ENCODE results near the gene DROSHA.

DROSHA gene

GRCh38 chr5:31469886-31470285 lies 62.0 kb downstream of the DROSHA start:
- no peak for ATAC-seq (replicated peaks)
- H3K27ac Mint-ChIP-seq = no peak overlapping the region
- no peaks in the 10 kb centered on the region for H3K9me3 Mint-ChIP-seq
- H3K4me3 Mint-ChIP-seq = no peak overlapping the region
- DNase-seq = no peak
- H3K27me3 Mint-ChIP-seq = no peaks in the 10 kb centered on the region
- H3K36me3 Mint-ChIP-seq = peaks cover 28 to 53% of the 10 kb centered on the region in 2 donors
- H3K4me1 Mint-ChIP-seq = no peaks in the 10 kb centered on the region

DNA sequence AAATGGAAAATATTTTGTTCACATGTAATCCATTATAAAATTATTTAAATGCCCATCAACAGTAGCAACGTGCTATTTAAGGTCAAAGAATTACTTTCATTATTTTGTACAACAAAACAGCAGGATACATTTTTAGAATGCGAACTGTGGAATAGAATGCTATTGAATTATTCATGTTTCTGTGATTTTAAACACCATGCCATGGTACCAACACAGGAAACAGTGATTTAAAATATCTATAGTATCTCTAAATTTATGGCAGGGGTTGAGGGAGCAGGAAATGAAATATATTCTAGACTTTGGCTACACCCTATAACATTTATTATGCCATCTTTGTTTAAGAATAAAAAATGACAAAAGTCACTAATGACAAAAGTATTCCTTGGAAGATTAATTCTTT lies 62.4 kb downstream of the DROSHA start:
- Mint-ChIP-seq H3K27ac (no peak overlapping the region), H3K27me3 (no peaks in the 10 kb centered on the region), H3K9me3 (no peaks in the 10 kb centered on the region), H3K36me3 (peaks cover 31 to 52% of the 10 kb centered on the region in 2 donors), H3K4me1 (no peaks in the 10 kb centered on the region), H3K4me3 (no peak overlapping the region)
- no peak for DNase-seq
- no peak for ATAC-seq (replicated peaks)

GRCh38 chr5:31465291-31465690 lies 66.6 kb downstream of the DROSHA start:
- Mint-ChIP-seq H3K9me3 (peaks cover 6% of the 10 kb centered on the region in 2 donors), H3K4me1 (no peaks in the 10 kb centered on the region), H3K36me3 (peaks cover 51 to 74% of the 10 kb centered on the region in 2 donors), H3K27me3 (no peaks in the 10 kb centered on the region), H3K27ac (no peak overlapping the region), H3K4me3 (no peak overlapping the region)
- ATAC-seq (replicated peaks) (no peak), DNase-seq (no peak)

- Mint-ChIP-seq H3K27ac (no peak overlapping the region), H3K4me1 (peaks cover 0 to 8% of the 10 kb centered on the region in 2 donors), H3K4me3 (no peak overlapping the region), H3K9me3 (peaks cover 9 to 15% of the 10 kb centered on the region in 2 donors), H3K27me3 (no peaks in the 10 kb centered on the region), H3K36me3 (peaks cover 56 to 81% of the 10 kb centered on the region in 2 donors)
- DNase-seq (no peak), ATAC-seq (replicated peaks) (no peak)
Observed at GRCh38 chr5:31464081-31464480, 67.8 kb downstream of the DROSHA start.

DNA sequence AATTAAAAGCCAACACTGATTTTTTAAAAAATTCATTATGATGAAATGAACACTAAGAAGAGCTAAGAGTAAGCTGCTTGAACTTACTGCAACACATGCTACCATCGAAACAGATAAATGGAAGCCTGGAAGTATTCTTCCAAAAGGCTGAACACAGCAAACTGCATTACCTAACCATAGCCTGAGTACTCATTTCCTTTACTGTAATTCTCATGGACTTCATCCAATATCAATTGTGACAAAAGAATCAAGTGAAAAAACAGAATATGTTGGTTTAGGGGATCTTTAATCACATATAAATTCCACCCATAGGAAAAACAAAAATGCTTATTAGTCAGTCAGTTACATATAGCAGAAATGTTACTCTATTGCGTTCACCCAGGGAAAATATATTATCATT lies 68.5 kb downstream of the DROSHA start:
- no peak for ATAC-seq (replicated peaks)
- H3K9me3 Mint-ChIP-seq = peaks cover 9 to 15% of the 10 kb centered on the region in 2 donors
- DNase-seq = no peak

GRCh38 chr5:31459594-31459993 lies 72.3 kb downstream of the DROSHA start:
- DNase-seq = no peak
- peaks cover 70 to 88% of the 10 kb centered on the region in 2 donors for H3K36me3 Mint-ChIP-seq
- ATAC-seq (replicated peaks) = no peak
- H3K4me3 Mint-ChIP-seq = no peak overlapping the region
- H3K27ac Mint-ChIP-seq = no peak overlapping the region
- peaks cover 24 to 29% of the 10 kb centered on the region in 2 donors for H3K9me3 Mint-ChIP-seq
- peaks cover 0 to 8% of the 10 kb centered on the region in 2 donors for H3K4me1 Mint-ChIP-seq
- no peaks in the 10 kb centered on the region for H3K27me3 Mint-ChIP-seq

More for the DNA sequence above, 68.5 kb downstream of the DROSHA start:
- H3K4me1 Mint-ChIP-seq = peaks cover 0 to 8% of the 10 kb centered on the region in 2 donors
- H3K27me3 Mint-ChIP-seq = no peaks in the 10 kb centered on the region
- H3K36me3 Mint-ChIP-seq = peaks cover 58 to 82% of the 10 kb centered on the region in 2 donors
- no peak overlapping the region for H3K4me3 Mint-ChIP-seq
- no peak overlapping the region for H3K27ac Mint-ChIP-seq

GRCh38 chr5:31455172-31455571 lies 76.7 kb downstream of the DROSHA start:
- Mint-ChIP-seq H3K36me3 (peaks cover 55 to 69% of the 10 kb centered on the region in 2 donors), H3K27ac (no peak overlapping the region), H3K4me3 (no peak overlapping the region), H3K4me1 (peaks cover 3 to 16% of the 10 kb centered on the region in 2 donors), H3K9me3 (peaks cover 18 to 23% of the 10 kb centered on the region in 2 donors), H3K27me3 (no peaks in the 10 kb centered on the region)
- DNase-seq = no peak
- ATAC-seq (replicated peaks) = no peak

GRCh38 chr5:31453522-31453921 lies 78.4 kb downstream of the DROSHA start:
- Mint-ChIP-seq H3K9me3 (peaks cover 14 to 16% of the 10 kb centered on the region in 2 donors), H3K27me3 (no peaks in the 10 kb centered on the region), H3K4me3 (no peak overlapping the region), H3K4me1 (peaks cover 7 to 16% of the 10 kb centered on the region in 2 donors), H3K27ac (no peak overlapping the region), H3K36me3 (peaks cover 58 to 71% of the 10 kb centered on the region in 2 donors)
- ATAC-seq (replicated peaks) (no peak), DNase-seq (no peak)

GRCh38 chr5:31452314-31452713 lies 79.6 kb downstream of the DROSHA start:
- Mint-ChIP-seq H3K4me3 (no peak overlapping the region), H3K27me3 (no peaks in the 10 kb centered on the region), H3K36me3 (peaks cover 58 to 72% of the 10 kb centered on the region in 2 donors), H3K27ac (no peak overlapping the region), H3K4me1 (peaks cover 7 to 16% of the 10 kb centered on the region in 2 donors), H3K9me3 (peaks cover 14 to 18% of the 10 kb centered on the region in 2 donors)
- DNase-seq (no peak), ATAC-seq (replicated peaks) (no peak)

GRCh38 chr5:31449962-31450361 lies 81.9 kb downstream of the DROSHA start:
- ATAC-seq (replicated peaks) (peak; percentile 88 to 93), DNase-seq (no peak)
- Mint-ChIP-seq H3K9me3 (peaks cover 2 to 3% of the 10 kb centered on the region in 2 donors), H3K4me1 (peaks cover 7 to 16% of the 10 kb centered on the region in 2 donors), H3K36me3 (peaks cover 58 to 70% of the 10 kb centered on the region in 2 donors), H3K27ac (no peak overlapping the region), H3K27me3 (no peaks in the 10 kb centered on the region), H3K4me3 (no peak overlapping the region)

DNA sequence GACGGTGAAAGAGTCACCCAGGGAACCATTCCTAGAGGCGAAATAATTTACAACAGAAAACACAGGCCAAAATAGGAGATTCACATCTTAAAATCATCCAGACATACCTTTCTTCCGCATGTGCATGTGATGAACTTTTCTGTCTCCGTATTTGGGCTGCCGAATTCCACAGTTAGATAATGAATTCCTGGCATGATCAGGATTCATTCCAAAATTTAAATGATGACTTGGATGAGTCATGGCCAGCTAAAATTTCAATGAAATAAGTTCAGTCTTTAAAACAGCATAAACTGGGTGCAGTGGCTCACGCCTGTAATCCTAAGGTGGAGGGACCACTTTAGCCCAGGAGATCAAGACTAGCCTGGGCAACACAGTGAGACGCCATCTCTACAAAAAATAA lies 82.7 kb downstream of the DROSHA start:
- no peaks in the 10 kb centered on the region for H3K27me3 Mint-ChIP-seq
- peaks cover 0 to 2% of the 10 kb centered on the region in 2 donors for H3K9me3 Mint-ChIP-seq
- ATAC-seq (replicated peaks) (no peak), DNase-seq (no peak)
- no peak overlapping the region for H3K4me3 Mint-ChIP-seq
- peaks cover 7 to 16% of the 10 kb centered on the region in 2 donors for H3K4me1 Mint-ChIP-seq
- peaks cover 61 to 74% of the 10 kb centered on the region in 2 donors for H3K36me3 Mint-ChIP-seq
- H3K27ac Mint-ChIP-seq = no peak overlapping the region

GRCh38 chr5:31445041-31445600 lies 86.8 kb downstream of the DROSHA start:
- H3K9me3 Mint-ChIP-seq = peaks cover 0 to 2% of the 10 kb centered on the region in 2 donors
- no peak overlapping the region for H3K27ac Mint-ChIP-seq
- no peaks in the 10 kb centered on the region for H3K27me3 Mint-ChIP-seq
- peaks cover 55 to 76% of the 10 kb centered on the region in 2 donors for H3K36me3 Mint-ChIP-seq
- H3K4me1 Mint-ChIP-seq = peaks cover 5 to 7% of the 10 kb centered on the region in 2 donors
- no peak overlapping the region for H3K4me3 Mint-ChIP-seq
- DNase-seq (no peak), ATAC-seq (replicated peaks) (no peak)

DNA sequence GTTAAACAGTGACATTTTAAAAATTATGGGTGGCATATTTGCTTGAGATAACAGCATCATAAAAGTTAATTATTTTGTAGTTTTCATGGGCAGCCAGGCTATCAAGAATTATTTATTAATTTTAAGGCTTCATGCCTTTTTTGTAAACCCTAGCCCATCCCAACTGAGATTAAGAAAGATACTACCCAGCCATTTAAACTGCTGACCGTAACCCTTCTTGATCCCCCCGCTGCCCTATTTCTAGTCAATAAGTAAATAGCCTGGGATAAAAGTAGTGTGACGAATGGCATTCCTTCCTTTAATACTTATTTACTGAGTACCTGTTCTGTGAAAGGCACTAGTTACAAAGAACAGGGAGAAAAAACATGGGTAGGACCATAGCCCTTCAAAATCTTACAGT lies 88.3 kb downstream of the DROSHA start:
- peaks cover 55 to 73% of the 10 kb centered on the region in 2 donors for H3K36me3 Mint-ChIP-seq
- peaks cover 0 to 2% of the 10 kb centered on the region in 2 donors for H3K9me3 Mint-ChIP-seq
- ATAC-seq (replicated peaks) (no peak), DNase-seq (no peak)
- no peaks in the 10 kb centered on the region for H3K4me1 Mint-ChIP-seq
- no peak overlapping the region for H3K4me3 Mint-ChIP-seq
- no peaks in the 10 kb centered on the region for H3K27me3 Mint-ChIP-seq
- no peak overlapping the region for H3K27ac Mint-ChIP-seq

DNA sequence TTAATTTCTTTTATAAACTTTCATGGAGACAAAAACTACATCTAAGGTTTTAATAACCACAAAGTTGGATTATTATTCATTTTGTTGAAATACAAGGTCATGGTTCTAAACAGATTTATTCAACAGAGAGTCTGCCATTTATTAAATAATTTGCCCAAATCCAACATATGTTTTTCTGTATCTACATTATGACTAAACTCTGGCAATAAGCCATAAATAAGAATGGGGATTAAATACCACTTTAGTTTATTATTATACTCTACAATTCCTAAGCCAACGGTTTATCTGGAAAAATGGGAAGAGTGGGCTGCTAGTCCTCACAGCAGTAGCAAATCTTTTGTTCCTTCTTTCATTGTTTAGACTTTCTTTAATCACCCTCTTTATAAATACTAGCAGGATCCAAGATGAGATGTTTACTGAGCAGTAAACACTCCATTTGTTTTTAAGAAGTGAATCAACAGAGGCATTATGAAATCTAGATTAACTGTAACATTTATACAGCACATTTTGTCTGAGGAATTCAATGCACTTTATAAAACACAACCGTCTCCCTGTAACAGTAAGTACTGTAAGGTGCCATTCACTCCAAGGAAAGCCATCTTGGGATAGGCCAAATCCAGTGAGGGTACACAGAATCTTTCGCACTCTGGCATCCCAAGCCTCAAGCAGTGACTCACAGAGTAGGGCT lies 89.7 kb downstream of the DROSHA start:
- Mint-ChIP-seq H3K36me3 (peaks cover 57 to 71% of the 10 kb centered on the region in 2 donors), H3K27me3 (no peaks in the 10 kb centered on the region), H3K4me1 (no peaks in the 10 kb centered on the region), H3K27ac (no peak overlapping the region), H3K4me3 (no peak overlapping the region), H3K9me3 (no peaks in the 10 kb centered on the region)
- ATAC-seq (replicated peaks) = no peak
- no peak for DNase-seq

- no peak for DNase-seq
- H3K27ac Mint-ChIP-seq = no peak overlapping the region
- H3K9me3 Mint-ChIP-seq = no peaks in the 10 kb centered on the region
- no peak for ATAC-seq (replicated peaks)
- peaks cover 38 to 57% of the 10 kb centered on the region in 2 donors for H3K36me3 Mint-ChIP-seq
- no peak overlapping the region for H3K4me3 Mint-ChIP-seq
- no peaks in the 10 kb centered on the region for H3K27me3 Mint-ChIP-seq
- no peaks in the 10 kb centered on the region for H3K4me1 Mint-ChIP-seq
Observed at GRCh38 chr5:31436851-31437250, 95.0 kb downstream of the DROSHA start.

Measured in stimulated activated naive B cell treated with anti-CD40 and anti-IgM and Interleukin-4, amounts not matched to agents 10 μg/mL and 1 μg/mL and 100 μg/mL, for 72 hours (primary cell).